ENCODE measurements around the gene RYR2. TPM values are rescaled to one million over a fixed set of nuclear protein-coding genes. Genes with fewer than 3 reads are reported as not detected.

The RYR2 gene
- total and polyA plus RNA-seq, 2 donors (not counting 1 experiment from before 2014, with no cell fraction given) = not detected

- ChIA-PET POLR2A (no interaction called here), CTCF (no interaction called here)
- DNase-seq (no peak), ATAC-seq (ENCODE audit: low read depth) (no peak)
- Histone ChIP-seq H3K9ac (ENCODE audit: low read length) (no peak overlapping the region), H4K20me1 (ENCODE audit: control insufficient read depth, insufficient read depth, low read length, poor library complexity, severe bottlenecking) (no peaks in the 10 kb centered on the region), H3K9me3 (ENCODE audit: control extremely low read depth in 1 of 3, control insufficient read depth in 2 of 3, insufficient read depth in 1 of 3, low read length in 2 of 3) (no peaks in the 10 kb centered on the region), H3K4me1 (ENCODE audit: control insufficient read depth in 2 of 2, insufficient read depth in 2 of 2, low read length in 2 of 2) (no peaks in the 10 kb centered on the region), H3K36me3 (replicated peaks in 1 of 2; ENCODE audit: control extremely low read depth in 1 of 2, control insufficient read depth in 1 of 2, extremely low read depth in 1 of 2, insufficient read depth in 2 of 2, low read length in 1 of 2) (no peaks in the 10 kb centered on the region), H3K4me3 (ENCODE audit: control extremely low read depth in 1 of 5, extremely low read depth in 1 of 5, insufficient read depth in 1 of 5, low read depth in 2 of 5, low read length in 4 of 5) (no peak overlapping the region), H2AFZ (ENCODE audit: insufficient read depth, low read depth, low read length, poor library complexity, severe bottlenecking) (no peak overlapping the region), H3K4me2 (replicated peaks; ENCODE audit: low read depth, low read length, poor library complexity, severe bottlenecking) (no peak overlapping the region), H3K27me3 (replicated peaks in 1 of 4; ENCODE audit: control extremely low read depth in 1 of 4, control insufficient read depth in 3 of 4, insufficient read depth in 4 of 4, low read length in 3 of 4) (no peaks in the 10 kb centered on the region), H3K79me2 (ENCODE audit: control insufficient read depth, insufficient read depth, low read length) (no peaks in the 10 kb centered on the region), H3K27ac (ENCODE audit: low read length in 2 of 2) (no peak overlapping the region)
- TF ChIP-seq CTCF (IDR thresholded peaks at IDR 0.05) (no peak), EZH2 (IDR thresholded peaks at IDR 0.05; ENCODE audit: borderline replicate concordance, insufficient read depth, low read depth, low read length, poor library complexity, severe bottlenecking) (no peak)
- Mint-ChIP-seq H3K27me3 (no peaks in the 10 kb centered on the region), H3K4me3 (no peak overlapping the region), H3K4me1 (no peaks in the 10 kb centered on the region), H3K9me3 (ENCODE audit: insufficient read depth) (no peaks in the 10 kb centered on the region), H3K27ac (no peak overlapping the region)
- intact Hi-C loops (cut with micrococcal nuclease) = no loop called here
- no CpG with 5 or more reads among the region's 2 CpGs for WGBS (ENCODE audit: insufficient coverage)
These were observed 251.8 kb downstream of the RYR2 start for GRCh38 chr1:237293804-237294203.

GRCh38 chr1:237296861-237297260, 254.9 kb downstream of the RYR2 start:
- ChIA-PET POLR2A (no interaction called here), CTCF (no interaction called here)
- Histone ChIP-seq H3K27me3 (replicated peaks in 1 of 4; ENCODE audit: control extremely low read depth in 1 of 4, control insufficient read depth in 3 of 4, insufficient read depth in 4 of 4, low read length in 3 of 4) (no peaks in the 10 kb centered on the region), H3K4me1 (ENCODE audit: control insufficient read depth in 2 of 2, insufficient read depth in 2 of 2, low read length in 2 of 2) (no peaks in the 10 kb centered on the region), H3K79me2 (ENCODE audit: control insufficient read depth, insufficient read depth, low read length) (no peaks in the 10 kb centered on the region), H4K20me1 (ENCODE audit: control insufficient read depth, insufficient read depth, low read length, poor library complexity, severe bottlenecking) (no peaks in the 10 kb centered on the region), H3K4me3 (ENCODE audit: control extremely low read depth in 1 of 5, extremely low read depth in 1 of 5, insufficient read depth in 1 of 5, low read depth in 2 of 5, low read length in 4 of 5) (no peak overlapping the region), H3K4me2 (replicated peaks; ENCODE audit: low read depth, low read length, poor library complexity, severe bottlenecking) (no peak overlapping the region), H3K9ac (ENCODE audit: low read length) (no peak overlapping the region), H3K9me3 (ENCODE audit: control extremely low read depth in 1 of 3, control insufficient read depth in 2 of 3, insufficient read depth in 1 of 3, low read length in 2 of 3) (no peaks in the 10 kb centered on the region), H3K36me3 (replicated peaks in 1 of 2; ENCODE audit: control extremely low read depth in 1 of 2, control insufficient read depth in 1 of 2, extremely low read depth in 1 of 2, insufficient read depth in 2 of 2, low read length in 1 of 2) (no peaks in the 10 kb centered on the region), H3K27ac (ENCODE audit: low read length in 2 of 2) (no peak overlapping the region), H2AFZ (ENCODE audit: insufficient read depth, low read depth, low read length, poor library complexity, severe bottlenecking) (no peak overlapping the region)
- Mint-ChIP-seq H3K27ac (no peak overlapping the region), H3K9me3 (ENCODE audit: insufficient read depth) (no peaks in the 10 kb centered on the region), H3K27me3 (no peaks in the 10 kb centered on the region), H3K4me3 (no peak overlapping the region), H3K4me1 (no peaks in the 10 kb centered on the region)
- WGBS (ENCODE audit: insufficient coverage) = no CpG with 5 or more reads among the region's 4 CpGs
- no peak for ATAC-seq (ENCODE audit: low read depth)
- intact Hi-C loops (cut with micrococcal nuclease) = no loop called here
- no peak for DNase-seq
- TF ChIP-seq EZH2 (IDR thresholded peaks at IDR 0.05; ENCODE audit: borderline replicate concordance, insufficient read depth, low read depth, low read length, poor library complexity, severe bottlenecking) (no peak), CTCF (IDR thresholded peaks at IDR 0.05) (no peak)
